NCI-H69 (cell line): ENCODE results near the gene MRPL36.
"Not testable (repeated sequence)": the region's sequence is repeated elsewhere in the genome, so short reads cannot be mapped to it uniquely, and the experiment has no call there.

Experiments used
- DNase-seq: peaks from one replicate; lab custom pipeline; 2025; lab: John Stamatoyannopoulos, UW

Gene MRPL36

DNA sequence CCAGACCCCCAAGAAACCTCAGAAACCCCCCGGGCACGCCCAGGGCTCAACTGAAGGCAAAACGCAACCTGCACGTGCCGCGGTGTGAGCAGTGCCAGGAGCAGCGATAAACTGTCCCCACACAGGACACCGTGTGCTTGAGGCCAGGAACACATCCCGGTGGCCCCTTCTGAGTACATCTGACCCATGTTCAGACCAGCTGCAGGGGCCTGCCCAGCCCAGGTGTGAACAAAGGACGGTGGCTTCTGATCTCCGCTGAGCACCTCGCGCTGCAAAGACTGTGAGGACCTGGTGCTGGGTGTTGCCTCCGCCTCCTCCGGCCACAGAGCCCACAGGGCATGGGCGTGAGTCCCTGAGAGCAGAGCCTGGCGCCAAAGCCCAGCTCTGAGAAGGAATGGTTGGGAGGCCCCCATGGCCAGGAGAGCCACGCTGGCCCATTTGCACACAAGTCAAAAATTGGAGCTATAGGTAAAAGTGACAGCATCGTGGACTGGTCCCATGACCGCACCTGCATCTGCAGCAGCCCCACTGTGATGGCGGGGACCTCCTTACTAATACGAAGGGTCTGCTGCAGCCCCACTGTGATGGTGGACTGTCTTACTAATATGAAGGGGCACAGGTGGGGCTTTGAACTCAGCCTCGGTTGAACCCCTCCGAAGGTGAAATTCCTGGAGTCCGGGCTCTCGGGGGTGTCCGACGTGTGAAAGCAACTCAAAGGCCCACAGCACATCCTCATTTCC is 33.0 kb upstream of the MRPL36 start:
- DNase-seq, result no peak

DNA sequence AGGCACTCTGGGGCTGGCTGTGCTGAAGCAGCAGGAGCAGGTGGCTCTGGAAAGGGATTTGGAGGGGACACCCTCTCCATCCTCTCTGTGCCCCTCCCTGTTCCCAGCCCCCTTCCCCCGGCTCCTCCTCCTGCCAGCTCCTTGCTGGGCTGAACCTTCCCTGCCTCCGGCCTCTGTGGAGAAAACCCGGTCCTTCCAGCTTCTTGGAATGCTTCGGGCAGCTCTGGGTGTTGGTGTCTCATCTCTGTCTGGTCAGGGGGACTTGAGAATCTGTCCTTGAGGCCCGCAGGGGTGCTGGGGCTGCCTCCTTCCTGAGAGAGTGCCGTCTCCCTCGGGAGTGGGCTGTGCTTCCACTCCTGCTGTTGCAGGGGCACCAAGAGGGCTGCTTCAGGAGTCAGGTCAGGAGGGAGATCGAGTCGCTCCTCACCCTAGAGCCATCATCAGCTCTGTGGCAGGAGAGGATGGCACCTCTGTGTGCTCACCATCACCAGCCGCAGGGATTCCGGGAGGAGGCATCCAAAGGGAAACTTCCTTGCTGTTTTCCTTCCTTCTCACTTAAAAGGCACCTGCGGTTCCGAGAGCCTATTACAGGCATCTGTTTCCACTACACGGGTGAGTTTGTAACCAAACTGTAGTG is 32.2 kb upstream of the MRPL36 start:
- DNase-seq, result no peak

DNA sequence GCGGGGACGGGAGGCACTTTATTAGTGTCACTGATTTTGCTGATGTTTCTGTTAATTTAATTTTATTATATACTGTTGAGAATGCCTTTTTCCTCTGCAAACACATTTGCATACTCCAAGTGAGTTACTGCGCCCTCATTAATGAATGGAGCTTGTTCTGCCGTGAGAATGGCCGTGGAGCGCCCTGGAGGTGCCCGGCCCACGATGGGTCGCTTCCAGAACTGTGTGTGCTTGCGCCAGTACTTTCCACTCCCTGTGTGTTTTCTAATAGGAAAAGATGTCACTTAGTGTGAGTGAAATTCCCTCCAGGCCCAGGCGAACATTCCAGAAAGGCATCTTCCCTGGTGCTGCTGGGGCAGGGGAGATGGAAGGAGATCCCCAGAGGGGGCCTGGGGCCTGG is 31.6 kb upstream of the MRPL36 start:
- no peak for DNase-seq

DNA sequence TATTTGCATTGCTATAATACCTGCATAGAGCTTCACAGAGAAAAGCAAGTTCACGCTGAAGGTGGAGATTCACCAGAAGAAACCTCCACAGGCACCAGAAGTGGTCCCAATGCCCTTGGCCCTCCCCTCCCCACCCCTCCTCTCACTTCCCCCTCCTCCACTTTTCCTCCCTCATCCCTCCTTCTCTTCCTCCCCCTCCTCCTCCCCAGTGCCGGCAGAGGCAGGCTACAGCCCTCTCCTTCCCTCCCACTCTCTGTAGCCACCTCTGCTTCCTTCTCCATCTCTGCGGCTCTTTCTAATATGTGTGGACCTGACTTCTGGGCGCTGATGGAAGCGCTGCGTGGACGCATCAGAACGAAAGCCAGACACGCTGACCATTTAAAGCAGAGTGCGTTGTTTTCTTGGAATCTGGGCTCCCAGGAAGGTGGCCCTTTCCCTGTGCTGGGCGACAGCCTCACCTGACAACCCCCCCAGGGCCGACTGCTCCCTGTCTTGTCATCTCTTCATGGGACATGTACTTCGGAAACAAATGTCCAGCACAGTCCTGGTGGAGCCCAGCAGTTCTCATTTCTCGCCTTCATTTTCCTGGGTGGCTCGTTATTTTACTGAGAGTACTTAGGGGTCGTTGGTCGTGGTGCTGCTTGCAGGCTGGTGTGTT is 31.1 kb upstream of the MRPL36 start:
- DNase-seq, result no peak

DNA sequence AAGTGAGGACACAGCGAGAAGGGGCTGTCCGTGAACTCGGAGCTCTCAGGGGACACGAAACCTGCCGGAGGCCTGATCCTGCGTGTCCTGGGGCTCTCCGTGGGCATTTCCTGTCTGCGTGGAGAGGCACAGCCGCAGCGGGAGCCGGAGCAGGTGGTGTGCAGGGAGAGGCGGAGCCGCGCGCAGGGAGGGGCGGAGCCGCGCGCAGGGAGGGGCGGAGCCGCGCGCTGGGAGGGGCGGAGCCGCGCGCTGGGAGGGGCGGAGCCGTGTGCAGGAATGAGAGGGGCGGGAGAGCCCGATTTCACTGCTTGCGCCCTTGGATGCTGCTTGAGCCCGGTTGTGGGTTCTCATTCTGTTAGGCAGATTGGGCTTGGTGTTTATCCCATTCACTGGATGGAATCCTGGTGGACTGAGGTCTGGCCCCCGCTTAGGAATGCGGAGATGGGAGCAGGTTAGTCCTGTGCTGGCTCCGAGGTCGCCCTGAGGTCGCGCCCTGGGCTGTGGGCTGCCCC is 28.3 kb upstream of the MRPL36 start:
- DNase-seq, result peak; percentile 60

DNA sequence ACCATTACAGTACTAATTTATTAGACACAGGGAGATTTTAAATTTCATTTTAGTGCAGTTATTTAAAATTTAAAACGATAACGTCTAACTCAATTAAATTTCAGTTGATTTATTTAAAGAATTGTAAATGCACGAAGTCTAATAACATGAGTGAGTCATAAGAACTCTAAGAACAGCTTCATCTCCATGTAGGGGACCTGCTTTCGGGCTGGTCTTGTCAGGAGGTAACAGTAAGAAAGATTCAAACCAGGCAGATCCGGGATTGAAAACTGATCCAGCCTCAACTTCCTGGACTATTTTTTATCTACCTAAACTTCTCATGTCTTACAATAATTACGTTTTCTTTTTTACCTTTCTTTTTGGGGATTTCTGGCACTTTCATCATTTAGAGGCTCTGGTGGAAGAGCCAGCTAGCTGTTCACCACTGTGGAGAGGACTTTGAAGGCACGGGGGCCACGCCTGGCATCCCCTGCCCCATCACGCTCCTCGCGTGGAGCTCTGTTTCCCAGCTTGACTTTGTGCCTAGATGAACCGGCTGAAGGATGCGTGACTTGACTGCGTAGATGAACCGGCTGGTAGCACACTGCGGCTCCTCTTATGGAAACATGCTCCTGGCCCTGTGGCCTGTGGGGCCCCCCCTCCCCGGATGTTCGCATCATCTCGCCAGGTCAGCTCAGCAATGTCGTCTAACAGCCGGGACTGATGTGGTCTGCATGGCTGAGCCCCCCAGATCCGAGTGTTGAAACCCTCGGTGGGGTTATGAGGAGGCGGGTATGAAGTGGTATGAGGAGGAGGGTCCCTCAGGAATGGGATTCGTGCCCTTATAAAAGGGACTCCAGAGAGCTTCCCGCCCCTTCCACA is 27.6 kb upstream of the MRPL36 start:
- DNase-seq, result no peak

DNA sequence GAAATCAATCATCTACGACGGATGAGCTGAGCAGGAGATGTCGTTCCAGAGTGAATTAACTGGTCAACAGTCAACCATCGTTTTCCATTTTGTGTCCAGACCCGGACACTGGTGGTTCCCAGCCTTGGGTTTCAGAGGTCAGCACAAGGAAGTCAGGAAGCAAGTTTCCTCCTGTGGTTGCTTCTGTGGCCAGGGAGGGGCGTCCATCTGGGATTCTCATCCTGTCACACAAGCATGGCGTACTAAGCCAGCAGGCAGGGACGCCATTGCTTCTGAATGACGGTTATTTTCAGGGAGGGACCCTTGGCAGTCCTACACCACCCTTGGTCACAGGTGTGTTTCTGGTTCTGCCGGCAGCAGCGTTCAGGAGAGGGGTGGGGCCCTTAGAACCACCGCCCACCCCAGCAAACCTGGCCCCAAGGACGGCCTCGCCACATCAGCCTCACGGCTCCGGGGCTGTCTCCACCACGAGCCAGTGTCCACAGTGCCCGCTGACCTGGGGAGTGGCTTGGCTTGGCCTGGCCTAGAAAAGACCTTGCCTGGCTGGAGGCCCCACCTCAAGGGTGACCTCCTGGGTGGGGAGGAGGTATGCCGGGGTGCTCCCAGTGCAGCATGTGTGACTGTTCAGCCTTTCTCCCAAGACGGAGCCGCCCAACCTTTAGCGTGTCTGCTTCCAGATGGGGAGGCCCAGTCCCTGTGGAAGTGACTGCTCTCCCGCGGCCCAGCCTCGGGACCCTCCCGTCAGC is 26.8 kb upstream of the MRPL36 start:
- no peak for DNase-seq

DNA sequence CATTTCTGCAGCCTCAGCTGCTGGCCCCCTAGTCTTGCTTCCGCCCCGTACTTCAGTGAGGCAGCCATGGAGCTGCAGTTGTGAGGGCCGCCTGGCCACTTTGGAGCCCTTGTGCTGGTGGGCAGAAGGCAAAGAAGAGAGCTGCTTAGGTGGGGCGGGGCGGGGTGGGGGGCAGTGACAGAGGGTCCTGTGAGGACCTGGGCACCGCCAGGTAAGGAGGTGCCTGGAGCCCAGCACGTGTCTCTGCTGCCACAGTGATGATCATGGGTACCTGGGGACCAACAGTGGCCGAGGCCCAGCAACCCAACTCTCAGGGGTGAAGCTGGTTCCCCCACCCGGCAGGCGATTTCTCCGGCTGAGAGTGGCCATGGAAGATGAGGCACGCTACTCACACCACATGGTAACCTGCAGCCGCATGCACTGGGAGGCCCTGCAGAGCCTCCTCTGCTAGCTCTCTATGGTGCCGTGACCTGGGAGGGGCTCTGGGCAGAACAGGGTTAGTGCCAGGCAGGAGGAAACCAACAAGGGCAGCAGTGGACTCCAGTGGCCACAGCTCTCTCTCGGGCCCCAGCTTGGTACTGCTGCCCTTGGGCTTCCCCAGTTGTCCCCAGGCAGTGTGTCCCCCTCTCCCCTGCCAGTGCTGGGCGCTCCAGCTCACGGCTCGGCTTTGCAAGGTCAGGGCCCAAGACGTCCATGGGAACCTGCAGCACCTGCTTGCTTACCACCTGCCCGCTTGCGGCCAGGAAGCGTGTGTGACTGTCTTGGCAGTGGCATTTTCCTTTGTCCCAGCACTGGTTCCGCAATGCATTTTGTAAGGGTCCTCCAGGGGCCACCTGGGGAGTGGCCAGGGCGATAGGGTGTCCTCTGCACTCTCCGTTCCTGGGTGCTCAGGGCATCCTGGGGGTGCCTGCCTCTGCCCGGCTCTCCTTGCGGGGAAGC is 25.5 kb upstream of the MRPL36 start:
- no peak for DNase-seq

DNA sequence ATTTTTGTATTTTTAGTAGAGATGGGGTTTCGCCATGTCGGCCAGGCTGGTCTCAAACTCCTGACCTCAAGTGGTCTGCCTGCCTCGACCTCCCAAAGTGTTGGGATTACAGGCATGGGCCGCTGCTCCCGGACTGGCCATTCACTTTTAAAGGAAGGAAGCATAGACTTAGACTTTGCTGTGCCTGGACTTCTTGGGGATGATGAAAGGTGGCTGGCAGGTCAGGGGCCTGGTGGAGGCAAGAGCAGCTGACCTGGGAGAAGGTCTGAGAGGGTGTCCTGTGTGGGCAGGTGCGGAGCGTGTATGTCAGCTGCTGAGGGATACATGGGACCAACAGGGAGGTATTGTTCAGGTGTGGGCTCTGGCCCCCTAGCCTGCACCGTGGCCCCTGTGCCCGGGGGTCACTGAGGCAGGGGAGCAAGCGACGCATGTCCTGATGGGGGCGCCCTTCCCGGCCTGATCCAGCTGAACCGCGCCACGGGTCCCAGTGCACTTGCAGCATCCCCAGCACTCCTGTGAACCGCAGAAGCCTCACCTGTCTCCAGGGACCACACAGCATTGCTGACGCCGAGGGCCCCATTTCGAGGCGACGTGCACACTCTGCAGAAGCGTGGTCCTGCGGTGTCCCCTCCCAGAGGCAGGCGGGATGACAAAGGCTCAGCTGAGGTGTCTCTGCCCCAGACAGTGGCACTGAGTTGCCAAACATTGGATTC is 24.6 kb upstream of the MRPL36 start:
- DNase-seq, result no peak

DNA sequence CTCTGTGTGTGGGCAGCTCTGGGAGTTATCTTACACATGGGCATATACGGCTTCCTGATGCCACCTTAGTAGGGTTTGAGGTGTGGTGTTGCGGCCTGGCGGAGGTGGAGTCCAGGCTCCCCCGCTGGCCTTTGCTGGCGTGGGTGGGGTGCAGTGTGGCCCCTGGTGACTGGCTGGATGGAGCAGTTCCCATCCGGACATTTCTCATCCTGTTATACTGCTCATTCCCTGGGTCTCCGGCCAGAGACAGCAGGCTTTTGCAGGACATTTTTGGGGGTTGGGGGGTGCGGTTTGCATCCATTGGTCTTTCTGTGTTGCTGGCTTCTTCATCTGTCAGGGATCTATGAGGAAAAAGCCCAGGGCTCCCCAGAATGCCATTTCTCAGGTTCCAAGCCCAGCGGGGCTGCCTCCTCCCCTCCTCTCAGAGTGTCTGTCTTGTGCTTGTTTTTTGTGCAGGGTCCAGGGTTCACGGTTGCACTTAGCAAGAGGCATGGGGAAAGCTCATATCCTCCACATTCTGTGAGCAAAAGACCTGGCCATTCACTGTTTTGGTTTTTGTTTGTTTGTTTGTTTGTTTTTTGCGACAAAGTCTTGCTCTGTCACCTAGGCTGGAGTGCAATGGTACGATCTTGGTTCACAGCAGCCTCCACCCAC is 23.9 kb upstream of the MRPL36 start:
- no peak for DNase-seq

DNA sequence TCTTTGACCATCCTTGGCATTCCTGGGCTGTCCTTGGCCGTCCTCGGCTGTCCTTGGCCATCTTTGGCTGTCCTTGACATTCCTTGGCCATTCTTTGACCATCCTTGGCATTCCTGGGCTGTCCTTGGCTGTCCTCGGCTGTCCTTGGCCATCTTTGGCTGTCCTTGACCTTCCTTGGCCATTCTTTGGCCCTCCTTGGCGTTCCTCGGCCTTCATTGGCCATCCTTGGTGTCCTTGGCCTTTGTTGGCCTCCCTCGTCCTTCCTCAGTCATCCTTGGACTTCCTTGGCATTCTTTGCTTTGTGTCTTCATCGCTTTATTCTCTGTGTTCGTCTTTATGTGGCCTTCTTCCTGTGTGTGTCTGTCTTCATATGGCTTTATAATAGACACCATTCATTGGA is 22.2 kb upstream of the MRPL36 start:
- DNase-seq, result no peak

DNA sequence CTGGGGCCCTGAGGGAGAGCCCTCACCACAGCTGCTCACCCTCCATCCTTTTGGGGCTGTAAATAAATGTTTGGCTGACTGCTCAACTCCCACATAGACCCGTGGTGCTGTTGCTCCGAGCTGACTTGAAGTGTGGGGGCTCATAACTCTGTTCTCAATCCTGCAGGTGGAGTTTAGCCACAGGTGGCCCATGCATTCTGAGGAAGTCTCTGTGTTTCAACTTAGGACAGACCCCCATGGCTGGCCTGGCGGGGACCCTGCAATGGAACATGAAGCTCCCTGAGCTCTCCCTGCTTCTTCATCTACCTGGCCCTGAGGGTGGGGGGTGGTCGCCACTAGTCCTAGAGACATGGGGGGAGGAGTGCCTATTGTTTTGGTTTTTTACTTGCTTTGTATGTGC is 21.3 kb upstream of the MRPL36 start:
- no peak for DNase-seq

DNA sequence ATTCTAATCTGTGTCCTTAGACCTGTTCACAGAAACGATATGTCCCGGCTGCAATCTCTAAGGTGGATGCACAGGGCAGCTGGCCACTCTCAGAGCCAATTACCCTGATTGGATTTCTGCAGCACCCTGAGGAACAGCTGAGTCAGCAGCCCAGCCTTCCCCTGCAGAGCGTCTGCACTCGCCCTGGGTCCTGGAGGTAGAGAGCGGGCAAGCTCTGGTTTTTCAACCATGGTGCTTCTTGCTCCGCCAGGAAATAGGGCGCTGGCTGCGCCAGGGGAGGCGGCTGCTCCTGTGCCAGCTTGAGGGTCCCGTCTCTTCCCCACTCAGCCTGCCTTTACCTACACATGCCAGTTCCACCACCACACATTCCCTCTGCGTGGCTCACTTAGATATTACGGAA is 20.7 kb upstream of the MRPL36 start:
- DNase-seq, result no peak

DNA sequence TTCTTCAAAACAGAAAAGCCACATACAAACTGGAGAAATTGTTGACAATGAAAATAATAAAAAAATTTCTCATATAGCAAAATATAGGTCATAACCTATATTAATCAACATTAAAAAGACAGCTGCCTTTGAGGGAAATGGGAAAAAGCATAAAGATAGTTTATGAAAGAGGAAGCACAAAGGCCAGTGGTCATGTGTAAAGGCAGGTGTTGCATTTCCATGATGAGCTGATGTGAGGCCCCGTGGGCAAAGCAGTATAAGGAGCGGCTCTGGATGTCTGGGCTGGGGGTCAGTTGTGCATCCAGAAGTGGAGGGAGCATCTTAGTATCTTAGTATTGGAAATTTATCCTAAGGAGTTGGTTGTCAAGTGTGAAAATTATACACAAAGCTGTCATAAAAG is 19.8 kb upstream of the MRPL36 start:
- DNase-seq, result no peak

DNA sequence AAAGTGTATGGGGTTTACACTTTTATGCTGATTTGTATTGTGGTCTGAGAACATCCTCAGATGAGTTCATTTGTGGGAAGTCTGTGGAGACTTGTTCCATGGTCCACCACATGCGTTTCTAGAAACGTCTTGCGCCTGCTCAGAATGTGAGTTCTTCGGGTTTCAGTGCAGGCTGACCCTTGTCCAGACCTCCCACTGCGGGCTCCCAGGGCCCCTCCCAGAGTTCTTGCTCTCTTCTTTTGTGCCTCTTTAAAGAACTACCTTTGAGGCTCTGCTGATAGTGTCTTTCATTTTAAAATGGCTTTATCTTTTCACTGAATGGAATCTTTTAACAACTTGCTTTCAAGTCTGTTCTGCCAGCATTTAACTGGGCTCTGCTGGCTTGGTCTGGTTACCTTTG is 19.1 kb upstream of the MRPL36 start:
- no peak for DNase-seq

DNA sequence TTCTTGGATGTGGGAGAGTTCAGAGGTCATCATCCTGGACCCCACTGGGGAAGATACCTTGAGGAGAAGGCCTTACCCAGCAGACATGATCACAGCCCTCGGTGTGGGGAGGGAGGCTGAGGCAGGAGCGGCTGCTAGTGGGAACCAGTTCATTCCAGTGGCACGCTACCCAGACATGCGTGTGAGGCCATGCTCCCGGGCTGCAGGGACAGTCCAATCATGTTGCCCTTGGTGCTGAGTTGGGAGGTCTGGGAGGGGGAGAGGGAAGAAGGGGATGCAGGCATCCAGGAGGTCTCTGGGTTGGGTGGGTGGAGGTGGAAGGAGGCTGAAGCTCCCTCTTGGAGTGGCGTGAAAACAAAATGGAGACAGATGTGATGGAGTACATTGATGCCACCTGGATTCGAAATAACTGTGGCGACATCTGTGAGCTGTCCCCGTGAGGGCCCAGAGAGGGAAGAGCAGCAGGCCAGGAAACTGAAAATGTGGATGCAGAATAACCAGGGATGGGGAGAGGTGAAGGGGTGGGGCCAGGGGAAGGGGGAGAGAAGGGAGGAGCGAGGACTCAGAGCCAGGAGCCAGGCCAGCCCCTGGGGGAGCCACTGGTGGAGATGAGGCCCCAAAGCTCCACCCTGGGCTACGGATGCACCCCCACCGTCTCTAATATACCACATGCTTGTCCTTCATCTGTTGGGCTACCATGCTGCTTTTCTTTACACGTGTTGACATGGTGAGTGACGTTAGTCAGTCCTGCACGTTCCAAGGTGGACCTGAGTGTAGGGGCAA is 17.8 kb upstream of the MRPL36 start:
- DNase-seq, result no peak

DNA sequence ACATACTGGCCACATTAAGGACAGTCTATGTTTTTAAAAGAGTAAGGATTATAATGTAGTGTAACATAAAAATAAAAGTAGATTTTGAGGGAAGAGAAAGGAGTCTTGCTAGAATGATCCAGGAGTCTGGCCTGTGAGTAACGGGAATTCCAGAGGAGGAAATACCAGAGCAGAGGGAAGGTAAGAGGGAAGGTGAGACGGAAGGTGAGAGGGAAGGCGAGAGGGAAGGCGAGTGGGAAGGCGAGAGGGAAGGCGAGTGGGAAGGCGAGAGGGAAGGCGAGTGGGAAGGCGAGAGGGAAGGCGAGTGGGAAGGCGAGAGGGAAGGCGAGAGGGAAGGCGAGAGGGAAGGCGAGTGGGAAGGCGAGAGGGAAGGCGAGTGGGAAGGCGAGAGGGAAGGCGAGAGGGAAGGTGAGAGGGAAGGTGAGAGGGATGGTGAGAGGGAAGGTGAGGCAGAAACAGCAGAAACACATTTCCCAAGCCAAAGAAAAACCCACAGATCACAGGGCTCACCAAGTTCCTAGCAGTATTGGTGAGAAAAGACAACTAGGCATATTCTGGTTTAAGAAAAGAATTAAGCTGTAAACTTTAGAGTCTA is 17.0 kb upstream of the MRPL36 start:
- DNase-seq, result not testable (repeated sequence)

DNA sequence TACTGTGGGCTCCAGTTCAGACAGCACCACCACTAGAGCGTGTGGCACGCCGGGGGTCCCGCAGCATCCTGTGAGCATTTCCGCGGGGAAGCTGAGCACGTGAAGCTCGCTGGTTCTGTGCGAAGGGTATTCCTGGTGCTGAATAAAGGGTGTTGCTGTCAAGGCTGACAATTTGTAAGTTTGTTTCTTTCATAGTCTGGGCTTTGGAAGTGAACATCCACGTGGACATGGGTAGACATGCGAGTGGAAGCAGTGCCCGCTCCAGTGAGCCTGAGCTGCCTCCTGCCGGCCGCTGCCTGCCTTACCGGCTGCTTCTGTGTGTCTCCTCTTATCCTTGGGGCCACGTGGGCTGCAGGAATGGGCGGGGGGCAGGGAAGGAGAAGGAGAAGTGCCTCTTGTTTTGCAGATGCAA is 16.2 kb upstream of the MRPL36 start:
- DNase-seq, result no peak
